Measurements from ENCODE around the gene FAM174B. TPM values are rescaled to one million over a fixed set of nuclear protein-coding genes. Genes with fewer than 3 reads are reported as not detected.

FAM174B gene
- total RNA-seq, 1 experiment from 2014 or later: 3.5 TPM

GRCh38 chr15:92605225-92605944 is 50.2 kb downstream of the FAM174B start:
- no peak for TF ChIP-seq CTCF (IDR thresholded peaks at IDR 0.05; ENCODE audit: unreplicated experiment)
- H3K4me3 Mint-ChIP-seq (ENCODE audit: unreplicated experiment): no peak overlapping the region
- no peak for DNase-seq (ENCODE audit: unreplicated experiment)
- intact Hi-C loops (cut with micrococcal nuclease): loop anchor here (10.0 kb wide), 1 partner anchor 49 kb away; the partner anchor contains the start of gene FAM174B
- no peak overlapping the region for H3K27ac Mint-ChIP-seq (ENCODE audit: low read depth, unreplicated experiment)
- no peaks in the 10 kb centered on the region for H3K9me3 Mint-ChIP-seq (ENCODE audit: unreplicated experiment)
- peaks cover 8% of the 10 kb centered on the region for H3K27me3 Mint-ChIP-seq (ENCODE audit: insufficient read depth, unreplicated experiment)
- H3K36me3 Mint-ChIP-seq (ENCODE audit: insufficient read depth, unreplicated experiment): peaks cover 6% of the 10 kb centered on the region
- no TSS peak for BruUV-seq (replicated peaks)
- H3K4me1 Mint-ChIP-seq (ENCODE audit: insufficient read depth, unreplicated experiment): peaks cover 10% of the 10 kb centered on the region
- POLR2A ChIA-PET: no interaction called here
- CTCF ChIA-PET: no interaction called here

DNA sequence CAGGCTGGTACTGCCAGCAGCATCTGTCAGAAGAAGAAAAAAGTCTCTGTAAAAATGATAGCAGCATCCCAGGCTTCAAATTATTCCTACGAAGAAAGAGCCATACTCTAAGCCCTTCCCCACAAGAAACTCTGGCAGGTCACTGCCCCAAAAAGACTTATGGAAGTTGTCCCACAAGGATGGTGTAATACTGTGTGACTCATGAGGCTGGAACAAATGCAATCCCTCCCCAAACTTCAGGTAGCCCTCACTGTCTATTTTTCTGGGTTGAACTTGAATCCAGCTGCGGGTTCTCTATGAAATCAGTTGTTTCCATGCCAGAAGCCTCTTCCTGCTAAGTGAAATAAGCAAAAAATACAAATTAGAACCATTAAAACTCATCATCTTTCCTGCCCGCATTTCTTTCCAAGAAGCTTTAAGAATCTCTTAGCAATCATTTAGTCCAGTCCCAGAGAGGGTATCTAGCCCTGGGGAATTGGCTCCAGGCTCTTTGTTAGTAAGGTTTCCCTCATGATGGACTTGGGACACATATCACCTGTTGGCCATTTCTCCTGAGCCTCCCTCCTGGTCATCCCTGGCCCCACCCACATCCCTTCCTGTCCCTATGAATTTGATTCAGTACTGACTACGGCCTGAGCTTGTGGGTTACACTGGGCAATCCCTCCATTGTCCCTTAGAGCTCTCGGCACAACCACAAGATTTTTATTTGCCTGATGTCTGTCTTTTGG is 51.7 kb downstream of the FAM174B start:
- Mint-ChIP-seq H3K4me1 (ENCODE audit: insufficient read depth, unreplicated experiment) (peaks cover 16% of the 10 kb centered on the region), H3K4me3 (ENCODE audit: unreplicated experiment) (no peak overlapping the region), H3K27me3 (ENCODE audit: insufficient read depth, unreplicated experiment) (peaks cover 8% of the 10 kb centered on the region), H3K27ac (ENCODE audit: low read depth, unreplicated experiment) (no peak overlapping the region), H3K36me3 (ENCODE audit: insufficient read depth, unreplicated experiment) (peaks cover 6% of the 10 kb centered on the region), H3K9me3 (ENCODE audit: unreplicated experiment) (no peaks in the 10 kb centered on the region)
- TF ChIP-seq CTCF (IDR thresholded peaks at IDR 0.05; ENCODE audit: unreplicated experiment): no peak
- CTCF ChIA-PET: interaction anchor here (0.6 to 1.1 kb wide), 2 partner anchors 27 to 257 kb away, joined by 3 read pairs; no protein-coding TSS in a partner anchor
- intact Hi-C loops (cut with micrococcal nuclease): loop anchor here (10.0 kb wide), 1 partner anchor 51 kb away; the partner anchor contains the start of gene FAM174B
- BruUV-seq (replicated peaks): no TSS peak
- peak; percentile 78 for DNase-seq (ENCODE audit: unreplicated experiment)
- POLR2A ChIA-PET: no interaction called here

- no peak overlapping the region for H3K27ac Mint-ChIP-seq (ENCODE audit: low read depth, unreplicated experiment)
- H3K4me1 Mint-ChIP-seq (ENCODE audit: insufficient read depth, unreplicated experiment): peaks cover 16% of the 10 kb centered on the region
- DNase-seq (ENCODE audit: unreplicated experiment): no peak
- peaks cover 5% of the 10 kb centered on the region for H3K27me3 Mint-ChIP-seq (ENCODE audit: insufficient read depth, unreplicated experiment)
- POLR2A ChIA-PET: no interaction called here
- BruUV-seq (replicated peaks): no TSS peak
- intact Hi-C loops (cut with micrococcal nuclease): loop anchor here (10.0 kb wide), 1 partner anchor 52 kb away; the partner anchor contains the start of gene FAM174B
- no peak for TF ChIP-seq CTCF (IDR thresholded peaks at IDR 0.05; ENCODE audit: unreplicated experiment)
- CTCF ChIA-PET: no interaction called here
- peaks cover 4% of the 10 kb centered on the region for H3K36me3 Mint-ChIP-seq (ENCODE audit: insufficient read depth, unreplicated experiment)
- no peak overlapping the region for H3K4me3 Mint-ChIP-seq (ENCODE audit: unreplicated experiment)
- no peaks in the 10 kb centered on the region for H3K9me3 Mint-ChIP-seq (ENCODE audit: unreplicated experiment)
These were observed 52.3 kb downstream of the FAM174B start for GRCh38 chr15:92603278-92603677.

- no peak for DNase-seq (ENCODE audit: unreplicated experiment)
- TF ChIP-seq CTCF (IDR thresholded peaks at IDR 0.05; ENCODE audit: unreplicated experiment): no peak
- no peaks in the 10 kb centered on the region for H3K27me3 Mint-ChIP-seq (ENCODE audit: insufficient read depth, unreplicated experiment)
- ChIA-PET POLR2A (no interaction called here), CTCF (interaction anchor here (0.6 kb wide), 1 partner anchor 145 kb away, joined by 3 read pairs; no protein-coding TSS in a partner anchor)
- no peak overlapping the region for H3K4me3 Mint-ChIP-seq (ENCODE audit: unreplicated experiment)
- no peaks in the 10 kb centered on the region for H3K9me3 Mint-ChIP-seq (ENCODE audit: unreplicated experiment)
- no TSS peak for BruUV-seq (replicated peaks)
- H3K4me1 Mint-ChIP-seq (ENCODE audit: insufficient read depth, unreplicated experiment): peaks cover 16% of the 10 kb centered on the region
- H3K36me3 Mint-ChIP-seq (ENCODE audit: insufficient read depth, unreplicated experiment): no peaks in the 10 kb centered on the region
- H3K27ac Mint-ChIP-seq (ENCODE audit: low read depth, unreplicated experiment): no peak overlapping the region
- intact Hi-C loops (cut with micrococcal nuclease): loop anchor here (10.0 kb wide), 1 partner anchor 53 kb away; the partner anchor contains the start of gene FAM174B
These were observed 53.3 kb downstream of the FAM174B start for GRCh38 chr15:92602267-92602593.

All from MCF 10A (cell line).